ENCODE measurements around the gene KCNC4. TPM values are rescaled to one million over a fixed set of nuclear protein-coding genes. Genes with fewer than 3 reads are reported as not detected.

KCNC4 gene
- total RNA-seq, 2 experiments from 2014 or later: 9.4 to 9.8 TPM

- CTCF ChIA-PET: interaction anchor here (0.6 to 5.3 kb wide), 34 partner anchors 9 to 288 kb away, joined by 3 to 132 read pairs (median 5); partner anchors contain the start of gene RBM15
- POLR2A ChIA-PET: interaction anchor here (0.6 to 2.1 kb wide), 3 partner anchors 101 to 131 kb away, joined by 3 to 7 read pairs (median 3); partner anchors contain the start of gene RBM15
Observed at GRCh38 chr1:110207831-110208230, 2.3 kb upstream of the KCNC4 start.

- ChIA-PET CTCF (interaction anchor here (0.9 to 5.3 kb wide), 14 partner anchors 12 to 287 kb away, joined by 3 to 132 read pairs (median 6); partner anchors contain the start of gene RBM15), POLR2A (interaction anchor here (1.1 to 2.1 kb wide), 2 partner anchors 104 to 252 kb away, joined by 4 to 7 read pairs; no protein-coding TSS in a partner anchor)
Observed at GRCh38 chr1:110208916-110209645, 1.0 kb upstream of the KCNC4 start.

GRCh38 chr1:110210604-110211495 lies 736 bp downstream of the KCNC4 start:
- ChIA-PET CTCF (interaction anchor here (1.1 to 5.3 kb wide), 5 partner anchors 9 to 249 kb away, joined by 3 to 53 read pairs (median 7); partner anchors contain the start of gene RBM15), POLR2A (interaction anchor here (3.3 kb wide), 1 partner anchor 128 kb away, joined by 23 read pairs; the partner anchor contains the start of gene RBM15)

- CTCF ChIA-PET: interaction anchor here (1.1 to 5.3 kb wide), 6 partner anchors 8 to 248 kb away, joined by 3 to 53 read pairs (median 6); partner anchors contain the start of gene RBM15
- POLR2A ChIA-PET: interaction anchor here (3.3 kb wide), 1 partner anchor 128 kb away, joined by 23 read pairs; the partner anchor contains the start of gene RBM15
Observed at GRCh38 chr1:110211496-110212168, 1.5 kb downstream of the KCNC4 start.

- ChIA-PET CTCF (interaction anchor here (0.6 to 2.4 kb wide), 6 partner anchors 15 to 247 kb away, joined by 3 to 9 read pairs (median 4); no protein-coding TSS in a partner anchor), POLR2A (interaction anchor here (0.5 to 3.3 kb wide), 3 partner anchors 33 to 1039 kb away, joined by 3 to 23 read pairs (median 5); partner anchors contain the start of gene RBM15)
Observed at GRCh38 chr1:110212169-110213142, 2.3 kb downstream of the KCNC4 start.

- ChIA-PET POLR2A (interaction anchor here (0.5 to 3.3 kb wide), 3 partner anchors 32 to 1038 kb away, joined by 3 to 23 read pairs (median 5); partner anchors contain the start of gene RBM15), CTCF (interaction anchor here (0.6 to 2.4 kb wide), 5 partner anchors 16 to 129 kb away, joined by 3 to 9 read pairs (median 3); no protein-coding TSS in a partner anchor)
Observed at GRCh38 chr1:110213143-110213540, 3.0 kb downstream of the KCNC4 start.

- ChIA-PET CTCF (interaction anchor here (2.3 kb wide), 1 partner anchor 11 kb away, joined by 7 read pairs; no protein-coding TSS in a partner anchor), POLR2A (interaction anchor here (0.6 to 1.0 kb wide), 2 partner anchors 160 to 193 kb away, joined by 3 to 5 read pairs; no protein-coding TSS in a partner anchor)
Observed at GRCh38 chr1:110214454-110215404, 4.6 kb downstream of the KCNC4 start.

- POLR2A ChIA-PET: interaction anchor here (1.0 kb wide), 1 partner anchor 192 kb away, joined by 3 read pairs; no protein-coding TSS in a partner anchor
Observed at GRCh38 chr1:110215621-110216515, 5.8 kb downstream of the KCNC4 start.

GRCh38 chr1:110216844-110217444 lies 6.8 kb downstream of the KCNC4 start:
- POLR2A ChIA-PET: no interaction called here
- CTCF ChIA-PET: interaction anchor here (1.6 to 1.9 kb wide), 2 partner anchors 9 to 96 kb away, joined by 4 to 10 read pairs; no protein-coding TSS in a partner anchor

More at GRCh38 chr1:110215621-110216515, 5.8 kb downstream of the KCNC4 start:
- CTCF ChIA-PET: interaction anchor here (0.7 to 2.3 kb wide), 5 partner anchors 8 to 244 kb away, joined by 3 to 10 read pairs (median 4); partner anchors contain the start of gene RBM15

- ChIA-PET POLR2A (no interaction called here), CTCF (no interaction called here)
Observed at GRCh38 chr1:110218137-110218536, 8.0 kb downstream of the KCNC4 start.

GRCh38 chr1:110218739-110219138 lies 8.6 kb downstream of the KCNC4 start:
- CTCF ChIA-PET: no interaction called here
- POLR2A ChIA-PET: no interaction called here

GRCh38 chr1:110220324-110220723 lies 10.2 kb downstream of the KCNC4 start:
- POLR2A ChIA-PET: no interaction called here
- CTCF ChIA-PET: interaction anchor here (1.3 kb wide), 2 partner anchors 8 to 9 kb away, joined by 3 read pairs; no protein-coding TSS in a partner anchor

- CTCF ChIA-PET: no interaction called here
- POLR2A ChIA-PET: no interaction called here
Observed at GRCh38 chr1:110221119-110221518, 11.0 kb downstream of the KCNC4 start.

GRCh38 chr1:110223127-110223526 lies 13.0 kb downstream of the KCNC4 start:
- POLR2A ChIA-PET: no interaction called here
- CTCF ChIA-PET: interaction anchor here (1.2 to 1.3 kb wide), 2 partner anchors 15 to 90 kb away, joined by 3 read pairs; no protein-coding TSS in a partner anchor

- CTCF ChIA-PET: interaction anchor here (1.2 to 1.3 kb wide), 2 partner anchors 16 to 89 kb away, joined by 3 read pairs; no protein-coding TSS in a partner anchor
- POLR2A ChIA-PET: no interaction called here
Observed at GRCh38 chr1:110223581-110223980, 13.5 kb downstream of the KCNC4 start.

Data from activated CD8-positive, alpha-beta memory T cell treated with anti-CD3 and anti-CD28 coated beads for 36 hours (primary cell).